NB4 (cell line): Measurements from ENCODE around the gene KLHDC9.

Experiments
- MAX ChIP-seq: IDR thresholded peaks from 2 replicates; pipeline ENCODE4 v1.6.1; 2011; ENCODE audit warnings: low read depth, low read length
- MYC ChIP-seq: IDR thresholded peaks from 2 replicates; pipeline ENCODE4 v1.6.1; 2011; ENCODE audit warnings: low read depth, low read length
- POLR2A ChIP-seq: IDR thresholded peaks from 2 replicates; pipeline ENCODE4 v1.6.1; 2011; ENCODE audit warnings: mild to moderate bottlenecking; ENCODE audit not compliant: insufficient read length; ENCODE audit errors: extremely low read depth
- TF ChIP-seq, protein P1 (sequence below): IDR thresholded peaks from one replicate; pipeline ENCODE4 v1.5.1; 2012; ENCODE audit warnings: low read depth, low read length

- TF ChIP-seq, protein P1, sequence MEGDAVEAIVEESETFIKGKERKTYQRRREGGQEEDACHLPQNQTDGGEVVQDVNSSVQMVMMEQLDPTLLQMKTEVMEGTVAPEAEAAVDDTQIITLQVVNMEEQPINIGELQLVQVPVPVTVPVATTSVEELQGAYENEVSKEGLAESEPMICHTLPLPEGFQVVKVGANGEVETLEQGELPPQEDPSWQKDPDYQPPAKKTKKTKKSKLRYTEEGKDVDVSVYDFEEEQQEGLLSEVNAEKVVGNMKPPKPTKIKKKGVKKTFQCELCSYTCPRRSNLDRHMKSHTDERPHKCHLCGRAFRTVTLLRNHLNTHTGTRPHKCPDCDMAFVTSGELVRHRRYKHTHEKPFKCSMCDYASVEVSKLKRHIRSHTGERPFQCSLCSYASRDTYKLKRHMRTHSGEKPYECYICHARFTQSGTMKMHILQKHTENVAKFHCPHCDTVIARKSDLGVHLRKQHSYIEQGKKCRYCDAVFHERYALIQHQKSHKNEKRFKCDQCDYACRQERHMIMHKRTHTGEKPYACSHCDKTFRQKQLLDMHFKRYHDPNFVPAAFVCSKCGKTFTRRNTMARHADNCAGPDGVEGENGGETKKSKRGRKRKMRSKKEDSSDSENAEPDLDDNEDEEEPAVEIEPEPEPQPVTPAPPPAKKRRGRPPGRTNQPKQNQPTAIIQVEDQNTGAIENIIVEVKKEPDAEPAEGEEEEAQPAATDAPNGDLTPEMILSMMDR = no peak
- TF ChIP-seq POLR2A = no peak
- TF ChIP-seq MAX = no peak
- no peak for TF ChIP-seq MYC
Measured at GRCh38 chr1:161061419-161061818, 36.7 kb upstream of the KLHDC9 start.
